ENCODE results near the gene ZNF569. TPM values are rescaled to one million over a fixed set of nuclear protein-coding genes. Genes with fewer than 3 reads are reported as not detected.

ZNF569 gene
- total and polyA plus RNA-seq, 2 of the 8 experiments (the other 6 are each of a cell fraction or from before 2014, with no cell fraction given) = 2.4 to 10.5 TPM

GRCh38 chr19:37412700-37413099 lies 54.5 kb downstream of the ZNF569 start:
- no peak overlapping the region for H3K14ac ChIP-seq (ENCODE audit: insufficient read length)
- peaks cover 0 to 21% (median 8%) of the 10 kb centered on the region in 4 experiments; a peak in 3 of 8 replicates for H3K36me3 ChIP-seq (ENCODE audit: control insufficient read depth in 2 of 4, insufficient read depth in 4 of 4, low read length in 3 of 4)
- H2BK5ac ChIP-seq (ENCODE audit: low read depth, low read length) = no peak overlapping the region
- no peak overlapping the region for H2BK20ac ChIP-seq (ENCODE audit: low read length)
- H2BK120ac ChIP-seq (replicated peaks; ENCODE audit: low read depth, low read length) = no peak overlapping the region
- no peaks in the 10 kb centered on the region for H3K23me2 ChIP-seq (ENCODE audit: low read depth, low read length)
- H3K79me2 ChIP-seq (ENCODE audit: control insufficient read depth in 1 of 2, insufficient read depth in 2 of 2, low read length in 2 of 2) = no peaks in the 10 kb centered on the region
- FAIRE-seq (no peak), DNase-seq (ENCODE audit: low read depth in 1 of 2, low spot score in 2 of 2) (no peak)
- CTCF ChIA-PET (ENCODE audit: partially characterized antibody) = no interaction called here
- no peak overlapping the region for H3K18ac ChIP-seq (ENCODE audit: extremely low read depth, low read length)
- H3K23ac ChIP-seq (ENCODE audit: insufficient read length) = no peak overlapping the region
- H3K9me3 ChIP-seq (ENCODE audit: insufficient read depth in 2 of 2, low read depth in 1 of 2, low read length in 1 of 2) = peaks cover 56 to 70% of the 10 kb centered on the region in 2 experiments
- no peak overlapping the region for H4K5ac ChIP-seq (ENCODE audit: insufficient read length, low read depth, low read length)
- no peak overlapping the region for H4K8ac ChIP-seq (ENCODE audit: extremely low read depth, insufficient read depth, low read length)
- TF ChIP-seq NRF1 (IDR thresholded peaks at IDR 0.05; ENCODE audit: low read depth, low read length) (no peak), TAF7 (optimal IDR thresholded peaks at IDR 0.05; ENCODE audit: borderline replicate concordance, low read depth, low read length) (no peak), EZH2 (IDR thresholded peaks at IDR 0.05; ENCODE audit: low read depth, low read length, severe bottlenecking) (no peak), TBP (IDR thresholded peaks at IDR 0.05; ENCODE audit: low read depth, low read length) (no peak)
- no peak overlapping the region for H2AK5ac ChIP-seq (ENCODE audit: low read depth, low read length)
- H3K27ac ChIP-seq (ENCODE audit: low read depth, low read length) = no peak overlapping the region
- H4K20me1 ChIP-seq (replicated peaks in 1 of 2; ENCODE audit: control insufficient read depth in 1 of 2, insufficient read depth in 2 of 2, low read length in 2 of 2) = no peaks in the 10 kb centered on the region
- POLR2A ChIA-PET (ENCODE audit: partially characterized antibody) = no interaction called here
- no peak overlapping the region for H3K4me3 ChIP-seq (ENCODE audit: extremely low read depth in 1 of 4, insufficient read depth in 2 of 4, low read depth in 3 of 4, low read length in 4 of 4)
- no peaks in the 10 kb centered on the region for H3K27me3 ChIP-seq (replicated peaks in 1 of 4; ENCODE audit: control insufficient read depth in 3 of 4, extremely low read depth in 1 of 4, insufficient read depth in 3 of 4, low read length in 3 of 4)
- WGBS, 2 experiments (ENCODE audit: extremely low coverage in 1 of 2, insufficient coverage in 1 of 2, insufficient read length in 1 of 2, insufficient replicate concordance in 2 of 2, low coverage in 1 of 2, low lambda C conversion rate in 2 of 2, missing lambda C conversion rate in 1 of 2) = 96% methylated on average over 2 of the region's 2 CpGs; no CpG with 5 or more reads in 1 of the 2 experiments
- no peak overlapping the region for H2BK12ac ChIP-seq (ENCODE audit: low read depth, low read length)
- H4K91ac ChIP-seq (replicated peaks; ENCODE audit: insufficient read length, low read length) = no peak overlapping the region
- no peak overlapping the region for H2AFZ ChIP-seq (ENCODE audit: low read length)
- no peak overlapping the region for H2BK15ac ChIP-seq (ENCODE audit: low read length)
- H3K9ac ChIP-seq (replicated peaks in 1 of 4; ENCODE audit: extremely low read depth in 1 of 4, low read depth in 3 of 4, low read length in 3 of 4) = no peak overlapping the region
- H3K4me2 ChIP-seq (ENCODE audit: insufficient read depth in 1 of 2, low read depth in 2 of 2, low read length in 2 of 2) = no peak overlapping the region
- H3K4ac ChIP-seq (replicated peaks; ENCODE audit: insufficient read length, low read depth, low read length) = no peak overlapping the region
- no peaks in the 10 kb centered on the region for H3K4me1 ChIP-seq (replicated peaks in 1 of 4; ENCODE audit: control insufficient read depth in 3 of 4, insufficient read depth in 4 of 4, low read length in 3 of 4)
- no peaks in the 10 kb centered on the region for H3K79me1 ChIP-seq (ENCODE audit: low read depth, low read length)
- H3K56ac ChIP-seq (replicated peaks; ENCODE audit: insufficient read length, low read depth, low read length) = no peak overlapping the region

Measured in H1 (cell line).